ENCODE results near the gene FUZ. TPM values are rescaled to one million over a fixed set of nuclear protein-coding genes. Genes with fewer than 3 reads are reported as not detected.

Gene FUZ
- total and polyA plus RNA-seq, 2 of the 4 experiments (the other 2 are of a cell fraction), result 12.1 to 14.3 TPM

DNA sequence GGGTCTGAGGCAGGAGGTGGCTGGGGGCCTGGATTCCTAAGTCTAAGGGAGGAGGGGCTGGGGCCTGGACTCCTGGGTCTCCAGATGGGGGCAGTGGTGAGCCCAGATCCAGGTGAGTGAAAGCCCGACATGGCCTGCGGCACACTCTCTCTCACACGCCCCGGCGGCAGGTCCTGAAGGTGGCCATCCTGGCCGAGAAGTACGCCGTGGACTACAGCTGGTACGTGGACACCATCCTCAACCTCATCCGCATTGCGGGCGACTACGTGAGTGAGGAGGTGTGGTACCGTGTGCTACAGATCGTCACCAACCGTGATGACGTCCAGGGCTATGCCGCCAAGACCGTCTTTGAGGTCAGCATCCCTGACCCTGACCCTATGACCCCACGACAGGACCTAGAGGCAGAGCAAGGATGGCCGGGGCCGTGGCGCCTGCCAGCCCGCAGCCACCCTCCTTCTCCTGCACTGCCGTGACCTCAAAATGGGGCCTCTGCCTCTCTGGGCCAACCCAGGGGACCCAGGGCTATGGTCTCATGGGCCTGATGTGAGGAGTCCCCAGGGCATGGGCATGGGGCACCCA, 13.2 kb downstream of the FUZ start:
- BruUV-seq (replicated peaks), result no TSS peak
- no peak overlapping the region for H3K18ac ChIP-seq (ENCODE audit: low read depth, low read length)
- H3K27ac ChIP-seq (ENCODE audit: insufficient read depth, low read length), result no peak overlapping the region
- POLR2A ChIA-PET (ENCODE audit: unreplicated experiment), result no interaction called here
- no peaks in the 10 kb centered on the region for H3K9me3 ChIP-seq (ENCODE audit: control insufficient read depth, insufficient read depth, low read length)
- no peak overlapping the region for H4K91ac ChIP-seq (ENCODE audit: insufficient read depth, low read depth, low read length)
- H2BK20ac ChIP-seq (ENCODE audit: low read depth, low read length), result no peak overlapping the region
- H3K4me3 ChIP-seq (ENCODE audit: insufficient read depth, low read depth, low read length), result no peak overlapping the region
- peaks cover 8 to 27% of the 10 kb centered on the region in 2 experiments; a peak in 3 of 4 replicates for H3K79me1 ChIP-seq (ENCODE audit: low read depth in 1 of 2, low read length in 2 of 2)
- dilution Hi-C loops (cut with HindIII; ENCODE audit: low sequenced_read_pairs, unreplicated experiment), result no loop called here
- no peak overlapping the region for H2AK9ac ChIP-seq (replicated peaks; ENCODE audit: low read depth, low read length, poor library complexity)
- WGBS, 2 experiments (ENCODE audit: extremely low coverage in 2 of 2, insufficient read length in 1 of 2), result 96% methylated on average over 5 of the region's 25 CpGs; no CpG with 5 or more reads in 1 of the 2 experiments
- H4K5ac ChIP-seq (ENCODE audit: low read depth, low read length), result no peak overlapping the region
- no peak for DNase-seq
- no peak overlapping the region for H2BK5ac ChIP-seq (ENCODE audit: low read depth, low read length, poor library complexity, severe bottlenecking)
- no peak overlapping the region for H3K4me2 ChIP-seq (ENCODE audit: low read depth, low read length)
- H3K4ac ChIP-seq (ENCODE audit: low read depth, low read length), result no peak overlapping the region
- H2AFZ ChIP-seq (replicated peaks; ENCODE audit: low read length, poor library complexity), result no peak overlapping the region
- no peak overlapping the region for H2BK15ac ChIP-seq (ENCODE audit: low read depth, low read length)
- no peak overlapping the region for H3K23ac ChIP-seq (ENCODE audit: low read depth, low read length)
- no peaks in the 10 kb centered on the region; the same call in 1 of the 2 replicates for H3K4me1 ChIP-seq (ENCODE audit: control insufficient read depth, insufficient read depth, low read length)
- no peak overlapping the region for H3K14ac ChIP-seq (replicated peaks; ENCODE audit: low read depth, low read length)
- H4K20me1 ChIP-seq (ENCODE audit: insufficient read depth, low read length), result peaks cover 14% of the 10 kb centered on the region
- CTCF ChIA-PET, result no interaction called here
- H2AK5ac ChIP-seq (ENCODE audit: low read depth, low read length), result no peak overlapping the region
- H4K8ac ChIP-seq (ENCODE audit: low read depth in 2 of 2, low read length in 2 of 2), result no peak overlapping the region
- H3K27me3 ChIP-seq (ENCODE audit: control insufficient read depth, insufficient read depth, low read length), result no peaks in the 10 kb centered on the region
- no peak overlapping the region for H3K9ac ChIP-seq (ENCODE audit: low read depth, low read length)
- 0 out of 2 replicates have a peak, but pooled peaks cover 4% of the 10 kb centered on the region for H3K9me1 ChIP-seq (ENCODE audit: insufficient read depth, low read length)
- no peak overlapping the region for H2BK120ac ChIP-seq (ENCODE audit: low read depth, low read length)
- no peak for ATAC-seq (ENCODE audit: low read depth)
- H3K56ac ChIP-seq (ENCODE audit: extremely low read depth, insufficient read depth, low read length), result no peak overlapping the region
- peaks cover 69% of the 10 kb centered on the region for H3K36me3 ChIP-seq (ENCODE audit: control insufficient read depth, insufficient read depth, low read length)
- intact Hi-C loops (cut with micrococcal nuclease), result loop anchor here (5.0 kb wide), 1 partner anchor 108 kb away; the partner anchor contains the start of gene CPT1C
- TF ChIP-seq, protein P1, sequence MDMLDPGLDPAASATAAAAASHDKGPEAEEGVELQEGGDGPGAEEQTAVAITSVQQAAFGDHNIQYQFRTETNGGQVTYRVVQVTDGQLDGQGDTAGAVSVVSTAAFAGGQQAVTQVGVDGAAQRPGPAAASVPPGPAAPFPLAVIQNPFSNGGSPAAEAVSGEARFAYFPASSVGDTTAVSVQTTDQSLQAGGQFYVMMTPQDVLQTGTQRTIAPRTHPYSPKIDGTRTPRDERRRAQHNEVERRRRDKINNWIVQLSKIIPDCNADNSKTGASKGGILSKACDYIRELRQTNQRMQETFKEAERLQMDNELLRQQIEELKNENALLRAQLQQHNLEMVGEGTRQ (IDR thresholded peaks at IDR 0.05; ENCODE audit: low read depth, low read length), result no peak
- TF ChIP-seq MXI1 (IDR thresholded peaks at IDR 0.05; ENCODE audit: borderline replicate concordance, low read depth, low read length), result no peak
- no peak for TF ChIP-seq BHLHE40 (IDR thresholded peaks at IDR 0.05; ENCODE audit: low read depth, low read length)
- TF ChIP-seq, protein P2, sequence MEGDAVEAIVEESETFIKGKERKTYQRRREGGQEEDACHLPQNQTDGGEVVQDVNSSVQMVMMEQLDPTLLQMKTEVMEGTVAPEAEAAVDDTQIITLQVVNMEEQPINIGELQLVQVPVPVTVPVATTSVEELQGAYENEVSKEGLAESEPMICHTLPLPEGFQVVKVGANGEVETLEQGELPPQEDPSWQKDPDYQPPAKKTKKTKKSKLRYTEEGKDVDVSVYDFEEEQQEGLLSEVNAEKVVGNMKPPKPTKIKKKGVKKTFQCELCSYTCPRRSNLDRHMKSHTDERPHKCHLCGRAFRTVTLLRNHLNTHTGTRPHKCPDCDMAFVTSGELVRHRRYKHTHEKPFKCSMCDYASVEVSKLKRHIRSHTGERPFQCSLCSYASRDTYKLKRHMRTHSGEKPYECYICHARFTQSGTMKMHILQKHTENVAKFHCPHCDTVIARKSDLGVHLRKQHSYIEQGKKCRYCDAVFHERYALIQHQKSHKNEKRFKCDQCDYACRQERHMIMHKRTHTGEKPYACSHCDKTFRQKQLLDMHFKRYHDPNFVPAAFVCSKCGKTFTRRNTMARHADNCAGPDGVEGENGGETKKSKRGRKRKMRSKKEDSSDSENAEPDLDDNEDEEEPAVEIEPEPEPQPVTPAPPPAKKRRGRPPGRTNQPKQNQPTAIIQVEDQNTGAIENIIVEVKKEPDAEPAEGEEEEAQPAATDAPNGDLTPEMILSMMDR (conservative IDR thresholded peaks at IDR 0.05; ENCODE audit: low read depth, low read length), result peak; percentile 11; the same call in 1 of the 2 replicates
- in situ Hi-C loops (cut with MboI; ENCODE audit: low sequenced_read_pairs), result no loop called here

All from IMR-90 (cell line).